Neuronal stem cell (in vitro differentiated cells): ENCODE data around the gene DIABLO.

Experiments
- DNase-seq: peaks from one replicate; pipeline ENCODE4 v3.0.0-alpha.2; 2013; ENCODE audit warnings: low spot score
- H2AFZ ChIP-seq: one replicate; pipeline ENCODE4 v1.6.1; 2013; ENCODE audit warnings: mild to moderate bottlenecking, low read length, inconsistent platforms
- H2AK5ac ChIP-seq: 2 replicates; pipeline ENCODE4 v1.6.1; 2013; ENCODE audit warnings: low read depth, mild to moderate bottlenecking, inconsistent platforms, low read length, moderate library complexity, mixed read lengths
- H2BK120ac ChIP-seq: 2 replicates; pipeline ENCODE4 v1.6.1; 2013; ENCODE audit warnings: low read depth, mild to moderate bottlenecking, inconsistent platforms, low read length, moderate library complexity, mixed read lengths
- H2BK12ac ChIP-seq: one replicate; pipeline ENCODE4 v1.6.1; 2013; ENCODE audit warnings: low read length, inconsistent platforms
- H2BK15ac ChIP-seq: 2 replicates; pipeline ENCODE4 v1.6.1; 2013; ENCODE audit warnings: mild to moderate bottlenecking, low read length, inconsistent platforms, mixed read lengths
- H2BK5ac ChIP-seq: one replicate; pipeline ENCODE4 v1.6.1; 2013; ENCODE audit warnings: inconsistent platforms, mild to moderate bottlenecking, low read length, moderate library complexity
- H3K14ac ChIP-seq: one replicate; pipeline ENCODE4 v1.6.1; 2013; ENCODE audit warnings: low read length, inconsistent platforms
- H3K18ac ChIP-seq: 2 replicates; pipeline ENCODE4 v1.6.1; 2013; ENCODE audit warnings: low read length, inconsistent platforms
- H3K23ac ChIP-seq: 2 replicates; pipeline ENCODE4 v1.6.1; 2013; ENCODE audit warnings: low read depth, mild to moderate bottlenecking, mixed read lengths, low read length, inconsistent platforms; ENCODE audit not compliant: poor library complexity
- H3K27ac ChIP-seq: replicated peaks from 3 replicates; pipeline ENCODE4 v1.5.1; 2013; ENCODE audit warnings: low read length, inconsistent platforms
- H3K27me3 ChIP-seq, 3 experiments: 2 replicates each; pipeline ENCODE4 v1.6.1; 2013; ENCODE audit warnings: low read length in 3 of 3, mild to moderate bottlenecking in 2 of 3, inconsistent platforms in 1 of 3, low read depth in 1 of 3, mixed read lengths in 1 of 3, moderate library complexity in 1 of 3; ENCODE audit not compliant: control insufficient read depth in 3 of 3, insufficient read depth in 3 of 3
- H3K36me3 ChIP-seq, 2 donors: replicated peaks in 1 of 2; 2 replicates each; pipeline ENCODE4 v1.6.1; 2013; ENCODE audit warnings: low read length in 2 of 2; ENCODE audit not compliant: control insufficient read depth in 2 of 2, insufficient read depth in 2 of 2
- H3K4ac ChIP-seq: 2 replicates; pipeline ENCODE4 v1.6.1; 2013; ENCODE audit warnings: inconsistent platforms, mild to moderate bottlenecking, low read length, moderate library complexity
- H3K4me1 ChIP-seq, 2 donors: 1 replicate in 1 of 2; 2 replicates in 1 of 2; pipeline ENCODE4 v1.6.1; 2013; ENCODE audit warnings: low read length in 2 of 2, low read depth in 1 of 2; ENCODE audit not compliant: control insufficient read depth in 2 of 2, insufficient read depth in 1 of 2
- H3K4me2 ChIP-seq: one replicate; pipeline ENCODE4 v1.6.1; 2013; ENCODE audit warnings: mild to moderate bottlenecking, low read length, inconsistent platforms; ENCODE audit not compliant: insufficient read depth, poor library complexity, severe bottlenecking
- H3K4me3 ChIP-seq, 2 donors: 2 replicates each; pipeline ENCODE4 v1.5.1; 2013; ENCODE audit warnings: low read length in 2 of 2, mild to moderate bottlenecking in 2 of 2, inconsistent platforms in 1 of 2, moderate library complexity in 1 of 2
- H3K79me1 ChIP-seq: one replicate; pipeline ENCODE4 v1.6.1; 2013; ENCODE audit warnings: low read depth, mild to moderate bottlenecking, inconsistent platforms, low read length, moderate library complexity
- H3K9ac ChIP-seq: one replicate; pipeline ENCODE4 v1.6.1; 2013; ENCODE audit warnings: mild to moderate bottlenecking, low read depth, low read length, inconsistent platforms; ENCODE audit not compliant: poor library complexity
- H3K9me3 ChIP-seq, 2 donors: replicated peaks in 1 of 2; 2 replicates each; pipeline versions ENCODE3 to v1.6.1; 2013; ENCODE audit warnings: low read length in 2 of 2, mild to moderate bottlenecking in 2 of 2, inconsistent platforms in 1 of 2, low read depth in 1 of 2, mixed read lengths in 1 of 2, moderate library complexity in 1 of 2; ENCODE audit not compliant: control insufficient read depth in 2 of 2, insufficient read depth in 1 of 2
- H4K8ac ChIP-seq: one replicate; pipeline ENCODE4 v1.6.1; 2013; ENCODE audit warnings: low read depth, mild to moderate bottlenecking, inconsistent platforms, low read length, moderate library complexity
- H4K91ac ChIP-seq: one replicate; pipeline ENCODE4 v1.6.1; 2013; ENCODE audit warnings: low read length, low read depth, mild to moderate bottlenecking, inconsistent platforms; ENCODE audit not compliant: poor library complexity
- WGBS, 2 donors: extraction: QIAGEN DNeasy Blood & Tissue Kit; methylation state at CpG; one replicate each; pipeline ENCODE4 v1.1.7; 2013; ENCODE audit warnings: missing lambda C conversion rate in 2 of 2, mixed read lengths in 1 of 2; ENCODE audit not compliant: insufficient read length in 2 of 2, insufficient replicate concordance in 1 of 2; ENCODE audit errors: extremely low coverage in 2 of 2; 5-methylcytosine and 5-hydroxymethylcytosine counted together

Gene DIABLO

GRCh38 chr12:122172262-122172939 is 53.5 kb downstream of the DIABLO start:
- no peak overlapping the region for H2BK5ac ChIP-seq
- H2BK120ac ChIP-seq: no peak overlapping the region
- H3K4ac ChIP-seq: no peak overlapping the region
- H3K9ac ChIP-seq: no peak overlapping the region
- H3K14ac ChIP-seq: no peak overlapping the region
- no CpG with 5 or more reads among the region's 17 CpGs for WGBS, 2 donors
- H3K23ac ChIP-seq: no peak overlapping the region
- no peak overlapping the region for H2BK15ac ChIP-seq
- no peak overlapping the region for H3K18ac ChIP-seq
- no peaks in the 10 kb centered on the region for H3K79me1 ChIP-seq
- no peak overlapping the region for H4K91ac ChIP-seq
- no peak overlapping the region for H2AK5ac ChIP-seq
- H2BK12ac ChIP-seq: no peak overlapping the region
- no peaks in the 10 kb centered on the region for H3K36me3 ChIP-seq
- no peak overlapping the region for H3K27ac ChIP-seq
- peaks cover 0 to 10% (median 0%) of the 10 kb centered on the region in 3 experiments for H3K27me3 ChIP-seq
- no peak overlapping the region for H3K4me2 ChIP-seq
- peaks cover 0 to 2% of the 10 kb centered on the region in 2 donors for H3K9me3 ChIP-seq
- H3K4me1 ChIP-seq: no peaks in the 10 kb centered on the region
- no peak overlapping the region for H2AFZ ChIP-seq
- no peak overlapping the region for H3K4me3 ChIP-seq
- DNase-seq: no peak
- H4K8ac ChIP-seq: no peak overlapping the region

DNA sequence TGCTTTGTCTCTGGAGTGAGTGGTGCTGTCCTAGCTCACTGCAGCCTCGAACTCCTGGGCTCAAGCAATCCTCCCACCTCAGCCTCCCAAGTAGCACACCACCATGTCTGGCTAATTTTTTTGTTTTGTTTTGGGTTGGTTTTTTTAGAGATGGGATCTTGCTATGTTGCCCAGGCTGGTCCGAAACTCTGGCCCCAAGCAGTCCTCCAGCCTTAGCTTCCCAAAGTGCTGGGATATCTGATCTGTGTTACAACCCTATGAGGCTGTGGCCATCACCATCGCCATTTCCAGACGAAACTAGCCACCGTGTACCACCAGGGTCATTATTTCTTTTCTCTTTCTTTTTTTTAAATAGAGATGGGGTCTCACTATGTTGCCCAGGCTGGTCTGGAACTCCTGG is 54.5 kb downstream of the DIABLO start:
- Histone ChIP-seq H3K14ac (no peak overlapping the region), H3K36me3 (no peaks in the 10 kb centered on the region), H2AFZ (no peak overlapping the region), H3K79me1 (no peaks in the 10 kb centered on the region), H2AK5ac (no peak overlapping the region), H2BK5ac (no peak overlapping the region), H3K4me1 (peaks cover 0 to 6% of the 10 kb centered on the region in 2 donors), H3K27ac (no peak overlapping the region), H3K9me3 (peaks cover 0 to 2% of the 10 kb centered on the region in 2 donors), H3K18ac (no peak overlapping the region), H3K23ac (no peak overlapping the region), H3K9ac (no peak overlapping the region), H2BK15ac (no peak overlapping the region), H3K4me2 (no peak overlapping the region), H3K4ac (no peak overlapping the region), H3K27me3 (peaks cover 0 to 10% (median 0%) of the 10 kb centered on the region in 3 experiments), H3K4me3 (no peak overlapping the region), H2BK12ac (no peak overlapping the region), H4K8ac (no peak overlapping the region), H2BK120ac (no peak overlapping the region), H4K91ac (no peak overlapping the region)
- WGBS, 2 donors: no CpG with 5 or more reads among the region's 5 CpGs
- DNase-seq: no peak

GRCh38 chr12:122168492-122168891 is 57.4 kb downstream of the DIABLO start:
- H2BK120ac ChIP-seq: no peak overlapping the region
- peaks cover 0 to 5% (median 0%) of the 10 kb centered on the region in 3 experiments for H3K27me3 ChIP-seq
- H3K79me1 ChIP-seq: no peaks in the 10 kb centered on the region
- no peak overlapping the region for H3K4me3 ChIP-seq
- no peak overlapping the region for H3K18ac ChIP-seq
- peaks cover 0 to 6% of the 10 kb centered on the region in 2 donors for H3K4me1 ChIP-seq
- no peak overlapping the region for H3K4ac ChIP-seq
- no peak overlapping the region for H3K23ac ChIP-seq
- no peak overlapping the region for H2AFZ ChIP-seq
- H2BK5ac ChIP-seq: no peak overlapping the region
- peaks cover 0 to 2% of the 10 kb centered on the region in 2 donors for H3K9me3 ChIP-seq
- no peak overlapping the region for H3K14ac ChIP-seq
- H3K36me3 ChIP-seq: no peaks in the 10 kb centered on the region
- no peak overlapping the region for H2BK15ac ChIP-seq
- no peak overlapping the region for H3K27ac ChIP-seq
- no peak for DNase-seq
- no peak overlapping the region for H4K8ac ChIP-seq
- no peak overlapping the region for H3K4me2 ChIP-seq
- no peak overlapping the region for H2BK12ac ChIP-seq
- H2AK5ac ChIP-seq: no peak overlapping the region
- no CpG with 5 or more reads among the region's 3 CpGs for WGBS, 2 donors
- H4K91ac ChIP-seq: no peak overlapping the region
- no peak overlapping the region for H3K9ac ChIP-seq

DNA sequence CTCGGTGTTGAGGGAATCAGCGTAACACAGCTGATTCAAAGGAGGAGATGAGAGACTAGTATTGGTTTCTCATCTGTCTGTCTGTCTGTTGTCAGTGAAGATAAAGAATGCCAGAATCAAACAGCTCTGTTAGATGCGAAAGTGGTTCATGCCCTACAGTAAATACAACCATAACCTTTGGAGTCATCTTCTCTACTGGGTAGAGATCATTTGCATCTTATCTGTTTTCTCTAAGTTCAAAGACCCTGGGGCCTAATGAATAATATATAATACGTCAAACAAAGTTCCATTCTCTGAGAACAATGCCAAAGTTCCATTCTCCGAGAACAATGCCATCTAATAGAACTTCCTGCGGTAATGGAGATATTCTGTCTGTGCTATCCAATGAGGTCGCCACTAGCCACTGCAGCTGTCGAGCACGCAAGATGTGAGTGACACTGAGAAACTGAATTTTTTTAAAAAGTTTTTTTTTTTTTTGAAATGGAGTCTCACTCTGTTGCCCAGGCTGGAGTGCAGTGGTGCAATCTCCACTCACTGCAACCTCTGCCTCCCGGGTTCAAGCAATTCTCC is 58.4 kb downstream of the DIABLO start:
- no peak overlapping the region for H3K4me3 ChIP-seq
- no peak overlapping the region for H2AK5ac ChIP-seq
- H3K9ac ChIP-seq: no peak overlapping the region
- no peak overlapping the region for H2BK15ac ChIP-seq
- no peak overlapping the region for H3K27ac ChIP-seq
- H2BK12ac ChIP-seq: no peak overlapping the region
- H3K14ac ChIP-seq: no peak overlapping the region
- no peaks in the 10 kb centered on the region for H3K27me3 ChIP-seq
- no peak for DNase-seq
- no peak overlapping the region for H4K8ac ChIP-seq
- H2BK120ac ChIP-seq: no peak overlapping the region
- no peak overlapping the region for H3K4me2 ChIP-seq
- H2AFZ ChIP-seq: peak overlapping the region; percentile 61
- H3K23ac ChIP-seq: no peak overlapping the region
- no peaks in the 10 kb centered on the region for H3K36me3 ChIP-seq
- no peak overlapping the region for H4K91ac ChIP-seq
- peaks cover 0 to 2% of the 10 kb centered on the region in 2 donors for H3K9me3 ChIP-seq
- no peaks in the 10 kb centered on the region for H3K79me1 ChIP-seq
- WGBS, 2 donors: no CpG with 5 or more reads among the region's 10 CpGs
- H2BK5ac ChIP-seq: no peak overlapping the region
- H3K18ac ChIP-seq: no peak overlapping the region
- H3K4ac ChIP-seq: no peak overlapping the region
- peaks cover 0 to 6% of the 10 kb centered on the region in 2 donors for H3K4me1 ChIP-seq
